NCI-H526 treated with DMSO at 0.1 percent for 48 hours (cell line): Measurements from ENCODE around the gene ATG4D.
A peak's percentile ranks its signal among the peaks of the same experiment; 100 is the strongest.
"Not testable (repeated sequence)": the region's sequence is repeated elsewhere in the genome, so short reads cannot be mapped to it uniquely, and the experiment has no call there.

Experiments used
- DNase-seq: peaks from one replicate; lab custom pipeline; 2025; lab: John Stamatoyannopoulos, UW

The ATG4D gene

GRCh38 chr19:10552510-10553053 is 8.9 kb downstream of the ATG4D start:
- no peak for DNase-seq

GRCh38 chr19:10553087-10553667 is 9.5 kb downstream of the ATG4D start:
- DNase-seq: no peak

GRCh38 chr19:10553943-10554381 is 10.3 kb downstream of the ATG4D start:
- DNase-seq: no peak

GRCh38 chr19:10554760-10555609 is 11.3 kb downstream of the ATG4D start:
- no peak for DNase-seq

- DNase-seq: no peak
These were observed 11.9 kb downstream of the ATG4D start for GRCh38 chr19:10555610-10555973.

- DNase-seq: no peak
These were observed 14.0 kb downstream of the ATG4D start for GRCh38 chr19:10557603-10558197.

GRCh38 chr19:10560154-10560553 is 16.4 kb downstream of the ATG4D start:
- no peak for DNase-seq

GRCh38 chr19:10562609-10563008 is 18.9 kb downstream of the ATG4D start:
- no peak for DNase-seq

GRCh38 chr19:10565028-10565566 is 21.4 kb downstream of the ATG4D start:
- no peak for DNase-seq

GRCh38 chr19:10565567-10566407 is 22.1 kb downstream of the ATG4D start, which contains the start of gene KRI1:
Gene KRI1, minus strand, starts transcription at chr19:10566010. Its CDS starts 11 bp downstream, at chr19:10565999.
- peak; percentile 85 for DNase-seq

- no peak for DNase-seq
These were observed 22.6 kb downstream of the ATG4D start for GRCh38 chr19:10566408-10566657.

- no peak for DNase-seq
These were observed 23.1 kb downstream of the ATG4D start for GRCh38 chr19:10566658-10567410.

GRCh38 chr19:10567656-10568055 is 24.0 kb downstream of the ATG4D start:
- no peak for DNase-seq

GRCh38 chr19:10568062-10568825 is 24.5 kb downstream of the ATG4D start:
- no peak for DNase-seq

GRCh38 chr19:10568826-10569651 is 25.3 kb downstream of the ATG4D start, which contains the start of gene CDKN2D:
Gene CDKN2D, minus strand, starts transcription at chr19:10568979. Its CDS starts 326 bp downstream, at chr19:10568653.
- peak; percentile 90 for DNase-seq

- not testable (repeated sequence) for DNase-seq
These were observed 30.1 kb downstream of the ATG4D start for GRCh38 chr19:10573793-10574192.

GRCh38 chr19:10574462-10574861 is 30.8 kb downstream of the ATG4D start:
- no peak for DNase-seq

- no peak for DNase-seq
These were observed 31.5 kb downstream of the ATG4D start for GRCh38 chr19:10575011-10575716.

- DNase-seq: no peak
These were observed 34.2 kb downstream of the ATG4D start for GRCh38 chr19:10577951-10578350.
